CD14-positive monocyte (primary cell): ENCODE results near the gene CERKL. TPM values are rescaled to one million over a fixed set of nuclear protein-coding genes. Genes with fewer than 3 reads are reported as not detected.

Experiments
- DNase-seq, 3 donors: peaks; one replicate each; pipeline ENCODE4 v3.0.0-alpha.2; 2011 to 2022
- H2AFZ ChIP-seq: 2 replicates; pipeline ENCODE4 v1.6.0; 2012; ENCODE audit warnings: mild to moderate bottlenecking, low read depth, low read length, inconsistent platforms; ENCODE audit not compliant: insufficient read depth, poor library complexity, severe bottlenecking
- H3K27ac ChIP-seq, 2 donors: 1 replicate in 1 of 2; 2 replicates in 1 of 2; pipeline ENCODE4 v1.5.1; 2012 to 2013; ENCODE audit warnings: low read length in 2 of 2, control low read depth in 1 of 2, inconsistent platforms in 1 of 2, low read depth in 1 of 2, mild to moderate bottlenecking in 1 of 2
- H3K27me3 ChIP-seq, 2 donors: one replicate each; pipeline versions ENCODE4 v1.6.0 to v1.6.1; 2011 to 2013; ENCODE audit warnings: low read length in 2 of 2; ENCODE audit not compliant: control insufficient read depth in 2 of 2, insufficient read depth in 2 of 2
- H3K36me3 ChIP-seq, 2 donors: replicated peaks in 1 of 2; 1 replicate in 1 of 2; 2 replicates in 1 of 2; pipeline versions ENCODE4 v1.5.1 to v1.6.1; 2012 to 2013; ENCODE audit warnings: low read length in 2 of 2, control low read depth in 1 of 2, inconsistent platforms in 1 of 2, mild to moderate bottlenecking in 1 of 2; ENCODE audit not compliant: insufficient read depth in 2 of 2, control insufficient read depth in 1 of 2
- H3K4me1 ChIP-seq, 2 donors: 1 replicate in 1 of 2; 2 replicates in 1 of 2; pipeline versions ENCODE4 v1.5.1 to v1.6.1; 2012 to 2013; ENCODE audit warnings: low read length in 2 of 2, control low read depth in 1 of 2, inconsistent platforms in 1 of 2, mild to moderate bottlenecking in 1 of 2, moderate library complexity in 1 of 2; ENCODE audit not compliant: insufficient read depth in 2 of 2, control insufficient read depth in 1 of 2
- H3K4me2 ChIP-seq: replicated peaks from 2 replicates; pipeline ENCODE3; 2012; ENCODE audit warnings: low read length, moderate library complexity, mild to moderate bottlenecking; ENCODE audit not compliant: poor library complexity, severe bottlenecking; ENCODE audit errors: extremely low read depth
- H3K4me3 ChIP-seq, 3 experiments: fragments of 200-600 bp in 1 of 3; sonication (generic) in 1 of 3; replicated peaks in 1 of 3; 1 replicate in 2 of 3; 2 replicates in 1 of 3; pipeline ENCODE4 v1.5.1; 2011 to 2013; ENCODE audit warnings: low read length in 3 of 3, mild to moderate bottlenecking in 3 of 3, control low read depth in 2 of 3, low read depth in 2 of 3, inconsistent platforms in 1 of 3, moderate library complexity in 1 of 3
- H3K79me2 ChIP-seq: 2 replicates; pipeline ENCODE4 v1.6.0; 2012; ENCODE audit warnings: mild to moderate bottlenecking, control low read depth, inconsistent platforms, low read length, moderate library complexity; ENCODE audit not compliant: insufficient read depth
- H3K9ac ChIP-seq: 2 replicates; pipeline ENCODE4 v1.6.0; 2017; ENCODE audit warnings: low read length, mild to moderate bottlenecking; ENCODE audit not compliant: insufficient read depth, poor library complexity, severe bottlenecking
- H3K9me3 ChIP-seq, 2 donors: replicated peaks in 1 of 2; 1 replicate in 1 of 2; 2 replicates in 1 of 2; pipeline versions ENCODE4 v1.5.1 to v1.6.1; 2012 to 2013; ENCODE audit warnings: low read length in 2 of 2, control low read depth in 1 of 2; ENCODE audit not compliant: control insufficient read depth in 1 of 2, insufficient read depth in 1 of 2
- H4K20me1 ChIP-seq: 2 replicates; pipeline ENCODE4 v1.6.0; 2012; ENCODE audit warnings: mild to moderate bottlenecking, low read length, control low read depth, moderate library complexity; ENCODE audit not compliant: insufficient read depth
- H3K27ac Mint-ChIP-seq, 7 donors: one replicate each; pipeline ENCODE4 v1.8.0; 2020; ENCODE audit warnings: mild to moderate bottlenecking in 7 of 7, mixed read lengths in 7 of 7, moderate library complexity in 6 of 7, inconsistent platforms in 2 of 7
- H3K27me3 Mint-ChIP-seq, 3 donors: one replicate each; pipeline ENCODE4 v1.8.0; 2021 to 2022; ENCODE audit warnings: low read depth in 3 of 3, mild to moderate bottlenecking in 3 of 3, mixed read lengths in 3 of 3, moderate library complexity in 3 of 3, inconsistent platforms in 1 of 3
- H3K36me3 Mint-ChIP-seq, 2 donors: one replicate each; pipeline ENCODE4 v1.8.0; 2020; ENCODE audit warnings: mixed read lengths in 2 of 2, inconsistent platforms in 1 of 2, mild to moderate bottlenecking in 1 of 2
- H3K4me1 Mint-ChIP-seq: one replicate; pipeline ENCODE4 v1.8.0; 2020; ENCODE audit warnings: mild to moderate bottlenecking, mixed read lengths
- H3K4me3 Mint-ChIP-seq, 2 donors: one replicate each; pipeline ENCODE4 v1.8.0; 2020; ENCODE audit warnings: mild to moderate bottlenecking in 2 of 2, mixed read lengths in 2 of 2, moderate library complexity in 1 of 2
- H3K9me3 Mint-ChIP-seq, 7 donors: one replicate each; pipeline ENCODE4 v1.8.0; 2020 to 2022; ENCODE audit warnings: mixed read lengths in 7 of 7, mild to moderate bottlenecking in 6 of 7, moderate library complexity in 6 of 7, inconsistent platforms in 2 of 7
- WGBS: methylation state at CpG from one replicate; pipeline ENCODE4 v1.1.5; 2013; ENCODE audit warnings: missing lambda C conversion rate; ENCODE audit not compliant: insufficient coverage; 5-methylcytosine and 5-hydroxymethylcytosine counted together
- intact Hi-C, 2 donors: fragments of 100-400 bp; cut with micrococcal nuclease; formaldehyde crosslinking; loops; one replicate each; pipeline versions ENCODE4 v1.15.0 to v1.15.1; 2023
- polyA plus RNA-seq, 3 donors: library from polyadenylated mRNA; depleted of rRNA in 1 of 3; unstranded in 2 of 3; stranded (reverse) in 1 of 3; fragments of 300-500 nt in 2 of 3; fragments of >200 nt in 1 of 3; fragmentation: Illumina TruSeq in 2 of 3; gene quantifications; 1 replicate in 2 of 3; 2 replicates in 1 of 3; pipeline ENCODE4 v1.2.3, GENCODE V29; 2012 to 2021
- TF ChIP-seq, protein P1 (sequence below): fragments of 200-600 bp; IDR thresholded peaks from one replicate; pipeline ENCODE4 v1.8.0; 2022; ENCODE audit warnings: antibody characterized with exemption, mild to moderate bottlenecking

CERKL gene
- polyA plus RNA-seq, 3 donors = 0.12 to 16.3 (median 8.6) TPM

DNA sequence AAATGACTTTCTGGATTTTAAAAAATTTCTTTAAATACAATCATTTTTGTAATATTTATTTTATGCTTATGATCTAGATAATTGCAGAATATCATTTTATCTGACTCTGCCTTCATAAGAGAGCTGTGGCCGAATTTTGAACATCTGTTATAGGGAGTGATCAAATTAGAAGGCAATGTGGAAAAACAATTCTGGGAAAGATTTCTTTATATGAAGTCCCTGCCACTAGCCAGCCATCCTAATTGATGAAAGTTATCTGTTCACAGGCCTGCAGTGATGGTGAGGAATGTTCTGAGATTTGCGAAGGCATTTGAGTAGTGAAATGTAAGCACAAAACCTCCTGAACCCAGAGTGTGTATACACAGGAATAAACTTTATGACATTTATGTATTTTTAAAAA is 120.2 kb downstream of the CERKL start:
- DNase-seq = no peak
- H3K9me3 ChIP-seq = no peaks in the 10 kb centered on the region
- peaks cover 86 to 95% of the 10 kb centered on the region in 2 donors for H3K36me3 ChIP-seq
- no peaks in the 10 kb centered on the region for H3K79me2 ChIP-seq
- H3K27me3 ChIP-seq = no peaks in the 10 kb centered on the region
- H3K36me3 Mint-ChIP-seq = peaks cover 79 to 86% of the 10 kb centered on the region in 2 donors
- no peak overlapping the region for H3K4me2 ChIP-seq
- H3K27me3 Mint-ChIP-seq = no peaks in the 10 kb centered on the region
- H2AFZ ChIP-seq = no peak overlapping the region
- H3K4me3 ChIP-seq = no peak overlapping the region
- H4K20me1 ChIP-seq = peaks cover 33% of the 10 kb centered on the region
- no peaks in the 10 kb centered on the region for H3K4me1 Mint-ChIP-seq
- H3K27ac ChIP-seq = no peak overlapping the region
- H3K27ac Mint-ChIP-seq = no peak overlapping the region
- TF ChIP-seq, protein P1, sequence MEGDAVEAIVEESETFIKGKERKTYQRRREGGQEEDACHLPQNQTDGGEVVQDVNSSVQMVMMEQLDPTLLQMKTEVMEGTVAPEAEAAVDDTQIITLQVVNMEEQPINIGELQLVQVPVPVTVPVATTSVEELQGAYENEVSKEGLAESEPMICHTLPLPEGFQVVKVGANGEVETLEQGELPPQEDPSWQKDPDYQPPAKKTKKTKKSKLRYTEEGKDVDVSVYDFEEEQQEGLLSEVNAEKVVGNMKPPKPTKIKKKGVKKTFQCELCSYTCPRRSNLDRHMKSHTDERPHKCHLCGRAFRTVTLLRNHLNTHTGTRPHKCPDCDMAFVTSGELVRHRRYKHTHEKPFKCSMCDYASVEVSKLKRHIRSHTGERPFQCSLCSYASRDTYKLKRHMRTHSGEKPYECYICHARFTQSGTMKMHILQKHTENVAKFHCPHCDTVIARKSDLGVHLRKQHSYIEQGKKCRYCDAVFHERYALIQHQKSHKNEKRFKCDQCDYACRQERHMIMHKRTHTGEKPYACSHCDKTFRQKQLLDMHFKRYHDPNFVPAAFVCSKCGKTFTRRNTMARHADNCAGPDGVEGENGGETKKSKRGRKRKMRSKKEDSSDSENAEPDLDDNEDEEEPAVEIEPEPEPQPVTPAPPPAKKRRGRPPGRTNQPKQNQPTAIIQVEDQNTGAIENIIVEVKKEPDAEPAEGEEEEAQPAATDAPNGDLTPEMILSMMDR = no peak
- H3K4me1 ChIP-seq = no peaks in the 10 kb centered on the region
- H3K9ac ChIP-seq = no peak overlapping the region
- intact Hi-C loops = loop anchor here in 1 of 2 donors (10.0 kb wide), 1 partner anchor 52 kb away; no protein-coding TSS in a partner anchor
- WGBS = no CpG with 5 or more reads among the region's 2 CpGs
- H3K9me3 Mint-ChIP-seq = no peaks in the 10 kb centered on the region
- no peak overlapping the region for H3K4me3 Mint-ChIP-seq

GRCh38 chr2:181528441-181528840 is 128.5 kb downstream of the CERKL start:
- H3K4me1 Mint-ChIP-seq = no peaks in the 10 kb centered on the region
- WGBS = 80% methylated on average over 1 of the region's 1 CpG
- Histone ChIP-seq H3K9ac (no peak overlapping the region), H3K36me3 (peaks cover 95 to 100% of the 10 kb centered on the region in 2 donors), H3K27ac (no peak overlapping the region), H4K20me1 (peaks cover 45% of the 10 kb centered on the region), H3K9me3 (no peaks in the 10 kb centered on the region), H3K4me1 (no peaks in the 10 kb centered on the region), H3K4me3 (no peak overlapping the region), H3K79me2 (no peaks in the 10 kb centered on the region), H3K27me3 (no peaks in the 10 kb centered on the region), H3K4me2 (no peak overlapping the region), H2AFZ (no peak overlapping the region)
- H3K4me3 Mint-ChIP-seq = no peak overlapping the region
- no peak for DNase-seq
- TF ChIP-seq, protein P1 = no peak
- H3K9me3 Mint-ChIP-seq = no peaks in the 10 kb centered on the region
- H3K27me3 Mint-ChIP-seq = no peaks in the 10 kb centered on the region
- H3K36me3 Mint-ChIP-seq = peaks cover 77 to 78% of the 10 kb centered on the region in 2 donors
- intact Hi-C loops = loop anchor here in 1 of 2 donors (10.0 kb wide), 1 partner anchor 1226 kb away; no protein-coding TSS in a partner anchor
- no peak overlapping the region for H3K27ac Mint-ChIP-seq
